WI38 (cell line): ENCODE data around the gene GLRB.

Experiments
- H3K4me3 ChIP-seq: 2 replicates; pipeline ENCODE4 v1.5.1; 2011; ENCODE audit warnings: low read depth, mild to moderate bottlenecking, control low read depth, low read length
- CTCF ChIP-seq: IDR thresholded peaks from 2 replicates; pipeline ENCODE4 v1.5.1; 2012; ENCODE audit warnings: low read depth, mild to moderate bottlenecking, control low read depth, low read length

Gene GLRB

GRCh38 chr4:157095716-157096115 lies 19.8 kb downstream of the GLRB start:
- no peak for TF ChIP-seq CTCF
- no peak overlapping the region for H3K4me3 ChIP-seq

GRCh38 chr4:157096439-157096838 lies 20.5 kb downstream of the GLRB start:
- no peak for TF ChIP-seq CTCF
- no peak overlapping the region for H3K4me3 ChIP-seq

- H3K4me3 ChIP-seq: no peak overlapping the region
- TF ChIP-seq CTCF: no peak
These were observed 23.6 kb downstream of the GLRB start for GRCh38 chr4:157099506-157099905.

GRCh38 chr4:157104541-157104940 lies 28.6 kb downstream of the GLRB start:
- no peak overlapping the region for H3K4me3 ChIP-seq
- no peak for TF ChIP-seq CTCF

- TF ChIP-seq CTCF: no peak
- H3K4me3 ChIP-seq: no peak overlapping the region
These were observed 38.7 kb downstream of the GLRB start for GRCh38 chr4:157114671-157115070.

- no peak overlapping the region for H3K4me3 ChIP-seq
- no peak for TF ChIP-seq CTCF
These were observed 39.8 kb downstream of the GLRB start for GRCh38 chr4:157115613-157116335.

GRCh38 chr4:157121401-157121800 lies 45.5 kb downstream of the GLRB start:
- TF ChIP-seq CTCF: no peak
- no peak overlapping the region for H3K4me3 ChIP-seq
